A549 treated with CORT108297 at 1 μM for 4 hours (cell line): ENCODE results near the gene DZIP1L. TPM values are rescaled to one million over a fixed set of nuclear protein-coding genes. Genes with fewer than 3 reads are reported as not detected.

Source experiments
- total RNA-seq: library from RNA; stranded (reverse); fragments of 200-300 nt; extraction: Qiagen RNA extraction; gene quantifications from 5 replicates; pipeline ENCODE4 v1.2.3, GENCODE V29; 2022

DZIP1L gene, protein sequence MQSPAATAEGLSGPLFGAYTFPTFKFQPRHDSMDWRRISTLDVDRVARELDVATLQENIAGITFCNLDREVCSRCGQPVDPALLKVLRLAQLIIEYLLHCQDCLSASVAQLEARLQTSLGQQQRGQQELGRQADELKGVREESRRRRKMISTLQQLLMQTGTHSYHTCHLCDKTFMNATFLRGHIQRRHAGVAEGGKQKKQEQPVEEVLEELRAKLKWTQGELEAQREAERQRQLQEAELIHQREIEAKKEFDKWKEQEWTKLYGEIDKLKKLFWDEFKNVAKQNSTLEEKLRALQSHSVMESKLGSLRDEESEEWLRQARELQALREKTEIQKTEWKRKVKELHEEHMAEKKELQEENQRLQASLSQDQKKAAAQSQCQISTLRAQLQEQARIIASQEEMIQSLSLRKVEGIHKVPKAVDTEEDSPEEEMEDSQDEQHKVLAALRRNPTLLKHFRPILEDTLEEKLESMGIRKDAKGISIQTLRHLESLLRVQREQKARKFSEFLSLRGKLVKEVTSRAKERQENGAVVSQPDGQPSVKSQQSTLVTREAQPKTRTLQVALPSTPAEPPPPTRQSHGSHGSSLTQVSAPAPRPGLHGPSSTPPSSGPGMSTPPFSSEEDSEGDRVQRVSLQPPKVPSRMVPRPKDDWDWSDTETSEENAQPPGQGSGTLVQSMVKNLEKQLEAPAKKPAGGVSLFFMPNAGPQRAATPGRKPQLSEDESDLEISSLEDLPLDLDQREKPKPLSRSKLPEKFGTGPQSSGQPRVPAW
- 5.6 to 8.2 TPM (median 7.9 TPM) in 5 replicates for total RNA-seq

DNA sequence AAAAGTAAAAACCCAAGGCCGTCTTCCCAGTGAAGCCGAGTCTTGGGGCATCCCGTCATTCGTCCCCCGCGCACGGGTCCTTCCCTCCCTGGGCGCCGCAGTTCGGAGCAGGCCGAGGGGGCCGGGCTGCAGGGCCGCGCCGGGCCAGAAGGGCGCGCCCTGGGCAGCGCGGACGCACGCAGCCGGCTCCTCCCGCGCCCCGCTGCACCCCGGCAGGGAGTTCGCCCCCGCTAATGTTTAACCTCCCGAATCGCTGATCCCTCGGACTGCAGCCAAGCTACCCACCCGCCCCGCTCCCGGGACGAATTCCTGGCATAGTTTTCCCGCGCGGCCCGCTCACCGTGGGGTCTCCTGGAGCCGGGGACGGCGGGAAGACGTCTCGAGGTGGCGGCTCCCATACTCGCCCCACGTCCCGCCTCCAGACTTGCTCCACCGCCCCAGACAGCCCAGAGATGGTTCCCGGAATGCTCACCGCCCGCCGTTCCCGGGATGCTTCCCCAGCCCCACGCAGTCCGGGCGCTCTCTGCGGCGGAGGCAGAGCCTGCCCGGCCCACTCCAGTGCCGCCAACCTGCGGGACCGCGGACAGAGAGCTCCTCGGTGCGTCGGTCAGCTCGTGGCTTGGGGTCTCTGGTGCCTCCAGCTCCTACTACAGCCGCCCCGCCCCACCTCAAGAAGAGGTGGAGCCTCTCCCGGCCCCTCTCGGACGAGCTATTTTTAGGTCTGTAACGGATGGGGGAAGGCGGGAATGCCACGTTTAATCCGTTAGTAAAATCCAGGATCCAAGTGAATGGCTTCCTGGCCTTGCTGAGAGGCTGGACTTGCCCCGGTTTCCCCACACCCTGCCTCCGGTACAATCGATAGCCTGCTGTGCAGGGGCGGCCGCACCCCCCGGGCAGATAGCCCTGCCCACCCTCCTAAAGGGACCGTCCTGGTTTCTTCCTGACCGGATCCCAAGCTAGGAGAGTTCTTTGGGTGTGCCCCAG is at the start of gene DZIP1L:
TSS of gene DZIP1L (minus strand) at position 621 of the 984 bp plus-strand sequence. CDS start 11,637 bp downstream, outside the sequence.

DNA sequence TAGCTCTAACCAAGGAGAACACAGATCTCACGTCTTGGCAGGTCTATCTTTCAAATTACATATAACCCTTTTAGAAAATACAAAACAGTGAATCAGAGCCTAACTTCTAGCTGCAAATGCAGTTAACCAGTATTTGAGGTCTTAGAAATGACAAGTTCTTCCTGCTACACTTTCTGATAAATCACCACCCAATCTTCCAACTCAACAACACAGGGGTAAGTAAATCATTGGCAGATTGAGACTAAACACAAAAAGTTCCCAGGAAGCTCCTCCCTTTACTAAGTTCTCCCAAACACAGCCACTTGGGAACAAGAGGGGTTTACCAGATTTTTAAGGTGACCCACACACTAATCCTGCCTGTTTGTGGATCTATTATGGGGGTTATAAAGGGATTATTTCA is 16.8 kb upstream of the DZIP1L start, which contains the start of gene A4GNT:
TSS of gene A4GNT (minus strand) at position 152 of the 400 bp plus-strand sequence. CDS start 1,134 bp downstream, outside the sequence.

Other genes starting within 250 kb of the DZIP1L start
- not detected in 5 replicates for gene CLDN18, start 105.4 kb downstream of the DZIP1L start, total RNA-seq
- gene A4GNT, start 16.8 kb upstream of the DZIP1L start, total RNA-seq = not detected in 5 replicates
- 11.1 to 14.7 TPM (median 11.7 TPM) in 5 replicates for gene DBR1, start 59.3 kb upstream of the DZIP1L start, total RNA-seq
- gene ARMC8, start 71.7 kb upstream of the DZIP1L start, total RNA-seq = 22.2 to 29.6 TPM (median 28.5 TPM) in 5 replicates
- gene NME9, start 214.2 kb upstream of the DZIP1L start, total RNA-seq = 0.42 TPM in 1 of 5 replicates, not detected in the others
- 8.1 to 11.7 TPM (median 10.5 TPM) in 5 replicates for gene MRAS, start 233.0 kb upstream of the DZIP1L start, total RNA-seq